AG04449 (cell line): ENCODE results near the gene DGKB.

Source experiments
- CTCF ChIA-PET: fragments of 350-600 bp; formaldehyde crosslinking; extraction: SDS; loops from one replicate; lab custom pipeline; 2021; ENCODE audit warnings: antibody characterized with exemption; lab: Yijun Ruan, JAX
- POLR2A ChIA-PET: fragments of 400-600, 350-600 bp; formaldehyde crosslinking; extraction: SDS; loops from one replicate; lab custom pipeline; 2020; ENCODE audit warnings: antibody characterized with exemption, inconsistent platforms; lab: Yijun Ruan, JAX
- DNase-seq: peaks from one replicate; pipeline ENCODE4 v3.0.0-alpha.2; 2010; ENCODE audit warnings: low read depth, low spot score
- H3K4me3 ChIP-seq: 2 replicates; pipeline ENCODE4 v1.5.1; 2011; ENCODE audit warnings: low read depth, mild to moderate bottlenecking, control low read depth, low read length
- CTCF ChIP-seq: IDR thresholded peaks from one replicate; pipeline ENCODE4 v1.5.1; 2011; ENCODE audit warnings: mild to moderate bottlenecking, moderate library complexity, low read length, control low read depth, inconsistent platforms; ENCODE audit not compliant: insufficient read depth; ENCODE audit errors: missing control alignments

Gene DGKB

DNA sequence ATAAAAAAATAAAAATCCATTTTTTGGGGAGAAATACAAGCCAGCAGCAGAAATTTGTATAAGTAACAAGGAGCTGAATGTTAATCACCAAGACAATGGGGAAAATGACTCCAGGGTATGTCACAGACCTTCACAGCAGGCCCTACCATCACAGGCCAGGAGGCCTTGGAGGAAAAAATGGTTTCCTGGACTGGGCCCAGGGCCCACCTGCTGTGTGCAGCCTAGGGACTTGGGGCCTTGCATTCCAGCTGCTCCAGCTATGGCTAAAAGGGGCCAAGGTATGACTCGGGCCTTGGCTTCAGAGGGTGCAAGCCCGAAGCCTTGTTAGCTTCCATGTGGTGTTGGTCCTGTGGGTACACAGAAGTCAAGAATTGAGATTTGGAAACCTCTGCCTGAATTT lies 126.3 kb downstream of the DGKB start:
- no peak for TF ChIP-seq CTCF
- H3K4me3 ChIP-seq = no peak overlapping the region
- CTCF ChIA-PET = no interaction called here
- no peak for DNase-seq
- POLR2A ChIA-PET = no interaction called here

GRCh38 chr7:14773729-14774271 lies 128.8 kb downstream of the DGKB start:
- ChIA-PET POLR2A (no interaction called here), CTCF (interaction anchor here (0.6 to 0.7 kb wide), 2 partner anchors 70 to 151 kb away, joined by 3 to 4 read pairs; no protein-coding TSS in a partner anchor)
- DNase-seq = no peak
- TF ChIP-seq CTCF = no peak
- H3K4me3 ChIP-seq = no peak overlapping the region

- no peak for TF ChIP-seq CTCF
- no peak for DNase-seq
- H3K4me3 ChIP-seq = no peak overlapping the region
- CTCF ChIA-PET = no interaction called here
- POLR2A ChIA-PET = no interaction called here
Measured at GRCh38 chr7:14770614-14771013, 131.9 kb downstream of the DGKB start.

DNA sequence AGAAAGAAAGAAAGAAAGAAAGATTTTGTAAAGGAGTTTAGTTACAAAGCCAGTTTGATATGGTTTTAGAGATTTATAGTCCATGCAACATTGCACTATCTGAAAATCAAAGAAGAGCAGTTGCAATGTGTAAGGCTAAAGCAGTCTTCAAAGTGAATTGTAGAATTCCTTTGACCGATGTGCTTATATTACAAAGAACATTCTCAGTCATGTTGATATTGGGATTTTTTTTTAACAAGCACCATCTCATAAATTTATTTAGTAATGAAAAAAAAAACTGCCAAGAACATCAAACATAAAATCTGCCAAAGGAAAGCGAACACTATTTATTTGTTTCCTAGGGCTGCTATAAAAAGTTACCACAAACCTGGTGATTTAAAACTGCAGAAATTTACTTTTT lies 133.3 kb downstream of the DGKB start:
- no peak for TF ChIP-seq CTCF
- CTCF ChIA-PET = no interaction called here
- no peak overlapping the region for H3K4me3 ChIP-seq
- POLR2A ChIA-PET = no interaction called here
- no peak for DNase-seq

DNA sequence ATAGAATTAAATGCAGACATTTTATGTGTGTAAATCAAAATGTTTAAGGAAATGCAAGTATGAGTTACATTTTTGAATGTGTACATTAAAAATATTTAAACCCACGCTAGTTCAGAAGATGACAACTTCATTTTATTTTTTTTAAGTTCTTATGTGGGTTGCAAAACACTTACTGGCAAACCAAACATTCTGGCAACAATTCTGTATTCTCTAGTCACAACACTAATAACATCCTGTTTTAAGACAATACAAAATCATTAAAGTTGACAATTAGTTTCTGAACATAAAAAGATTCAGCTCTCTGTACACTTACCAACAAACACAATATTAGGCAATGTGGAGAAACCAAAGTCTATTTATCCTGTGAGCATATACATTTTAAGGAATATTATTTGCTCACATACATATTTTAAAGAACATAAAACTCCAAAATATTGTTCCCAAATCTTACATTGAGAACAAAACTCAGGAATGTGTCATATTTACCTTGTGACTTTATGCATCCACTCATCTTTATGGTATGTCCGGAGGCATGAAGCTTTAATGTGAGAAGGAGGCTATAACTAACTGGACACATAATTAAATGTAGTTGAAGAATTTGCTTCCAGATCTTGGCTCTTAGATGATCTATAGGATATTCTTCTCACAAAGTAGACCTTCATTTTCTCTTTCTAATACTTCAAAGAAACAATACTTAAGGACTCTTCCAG lies 134.7 kb downstream of the DGKB start:
- no peak for DNase-seq
- CTCF ChIA-PET = no interaction called here
- H3K4me3 ChIP-seq = no peak overlapping the region
- no peak for TF ChIP-seq CTCF
- POLR2A ChIA-PET = no interaction called here

GRCh38 chr7:14766747-14767146 lies 135.8 kb downstream of the DGKB start:
- DNase-seq = peak; percentile 28
- no peak overlapping the region for H3K4me3 ChIP-seq
- TF ChIP-seq CTCF = no peak
- CTCF ChIA-PET = no interaction called here
- POLR2A ChIA-PET = no interaction called here
